ENCODE results near the gene PLSCR1. TPM values are rescaled to one million over a fixed set of nuclear protein-coding genes. Genes with fewer than 3 reads are reported as not detected.

PLSCR1 gene
- total and polyA plus RNA-seq, 2 experiments from 2014 or later, result 62.7 to 78.3 TPM

- TF ChIP-seq ZNF462 (CRISPR knock-in tag; IDR thresholded peaks at IDR 0.05) (no peak), EZH2phosphoT487 (IDR thresholded peaks at IDR 0.05; ENCODE audit: unreplicated experiment) (no peak), JUNB (IDR thresholded peaks at IDR 0.05; ENCODE audit: unreplicated experiment) (no peak)
These were observed 47.7 kb downstream of the PLSCR1 start (continued) for GRCh38 chr3:146496726-146497125.

GRCh38 chr3:146496251-146496650, 48.2 kb downstream of the PLSCR1 start:
- Histone ChIP-seq H3K27me3 (ENCODE audit: insufficient read depth) (no peaks in the 10 kb centered on the region), H3K4me2 (no peak overlapping the region), H3K9me2 (ENCODE audit: insufficient read depth) (0 out of 2 replicates have a peak, but pooled peaks cover 4% of the 10 kb centered on the region), H3F3A (replicated peaks; ENCODE audit: low read depth) (no peaks in the 10 kb centered on the region), H3K79me2 (replicated peaks; ENCODE audit: insufficient read depth) (no peaks in the 10 kb centered on the region), H3K27ac (ENCODE audit: low read depth) (no peak overlapping the region), H3K4me3 (no peak overlapping the region), H4K20me1 (replicated peaks; ENCODE audit: insufficient read depth) (no peaks in the 10 kb centered on the region), H3K4me1 (ENCODE audit: insufficient read depth) (no peaks in the 10 kb centered on the region), H3K36me3 (ENCODE audit: insufficient read depth) (no peaks in the 10 kb centered on the region), H2AFZ (no peak overlapping the region)
- Mint-ChIP-seq H3K4me3 (no peak overlapping the region), H3K9me3 (peaks cover 14% of the 10 kb centered on the region), H3K27ac (no peak overlapping the region), H3K27me3 (ENCODE audit: insufficient read depth, low read depth, poor library complexity) (no peaks in the 10 kb centered on the region), H3K4me1 (no peaks in the 10 kb centered on the region; the same call in 2 of the 3 replicates), H3K36me3 (ENCODE audit: low read depth) (peaks cover 13% of the 10 kb centered on the region; the same call in 2 of the 3 replicates)
- ATAC-seq, result no peak
- no peak for DNase-seq (ENCODE audit: low spot score)
- TF ChIP-seq CREB1 (CRISPR knock-in tag; IDR thresholded peaks at IDR 0.05; ENCODE audit: low read depth), result no peak
- no peak for TF ChIP-seq ETS1 (IDR thresholded peaks at IDR 0.05)
- no peak for TF ChIP-seq JUNB (IDR thresholded peaks at IDR 0.05; ENCODE audit: unreplicated experiment)
- TF ChIP-seq EZH2 (IDR thresholded peaks at IDR 0.05; ENCODE audit: low read depth, unreplicated experiment), result no peak
- no peak for TF ChIP-seq REST (IDR thresholded peaks at IDR 0.05; ENCODE audit: unreplicated experiment)
- TF ChIP-seq POLR2AphosphoS5 (IDR thresholded peaks at IDR 0.05; ENCODE audit: low read depth), result no peak
- TF ChIP-seq ZNF331 (CRISPR knock-in tag; IDR thresholded peaks at IDR 0.05; ENCODE audit: low read depth), result no peak
- TF ChIP-seq EZH2phosphoT487 (IDR thresholded peaks at IDR 0.05; ENCODE audit: unreplicated experiment), result no peak
- no peak for TF ChIP-seq NANOG (IDR thresholded peaks at IDR 0.05; ENCODE audit: borderline replicate concordance)
- TF ChIP-seq CTCF (conservative IDR thresholded peaks at IDR 0.05; ENCODE audit: low read depth in 2 of 2), result no peak
